ENCODE results near the gene SNX21. TPM values are rescaled to one million over a fixed set of nuclear protein-coding genes. Genes with fewer than 3 reads are reported as not detected.

SNX21 gene
- total and polyA plus RNA-seq, 9 of the 15 experiments (the other 6 are each of a cell fraction or from before 2014, with no cell fraction given), result 0.10 to 1.2 (median 0.42) TPM

DNA sequence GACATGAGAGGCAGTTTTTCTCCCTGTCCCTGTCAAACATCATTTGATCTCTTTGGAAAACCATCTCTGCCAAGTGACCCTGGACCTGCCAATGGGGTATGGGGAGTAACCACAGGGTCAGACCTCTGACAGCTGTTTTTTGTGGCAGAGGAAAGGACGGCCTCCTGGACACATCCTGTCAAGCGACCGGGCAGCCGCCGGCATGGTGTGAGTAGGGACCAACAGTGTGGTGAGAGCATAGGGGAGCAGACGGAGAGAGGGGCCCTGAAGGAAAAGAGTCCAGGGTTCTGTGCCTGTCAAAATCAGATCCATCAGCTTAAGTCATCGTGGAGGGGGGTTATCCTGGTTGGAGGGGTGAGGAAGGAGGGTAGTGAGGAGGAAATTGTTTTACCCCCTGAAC, 31.7 kb upstream of the SNX21 start (continued):
- TF ChIP-seq RERE (CRISPR knock-in tag; IDR thresholded peaks at IDR 0.05; ENCODE audit: borderline replicate concordance) (no peak), AFF4 (CRISPR knock-in tag; IDR thresholded peaks at IDR 0.05) (no peak), ID3 (CRISPR knock-in tag; IDR thresholded peaks at IDR 0.05) (no peak), ID3 (tag; IDR thresholded peaks at IDR 0.05) (no peak), KLF6 (CRISPR knock-in tag; IDR thresholded peaks at IDR 0.05; ENCODE audit: borderline replicate concordance) (no peak), ZBTB8A (IDR thresholded peaks at IDR 0.05; ENCODE audit: partially characterized antibody) (no peak)
- TF ChIP-seq, protein P1, sequence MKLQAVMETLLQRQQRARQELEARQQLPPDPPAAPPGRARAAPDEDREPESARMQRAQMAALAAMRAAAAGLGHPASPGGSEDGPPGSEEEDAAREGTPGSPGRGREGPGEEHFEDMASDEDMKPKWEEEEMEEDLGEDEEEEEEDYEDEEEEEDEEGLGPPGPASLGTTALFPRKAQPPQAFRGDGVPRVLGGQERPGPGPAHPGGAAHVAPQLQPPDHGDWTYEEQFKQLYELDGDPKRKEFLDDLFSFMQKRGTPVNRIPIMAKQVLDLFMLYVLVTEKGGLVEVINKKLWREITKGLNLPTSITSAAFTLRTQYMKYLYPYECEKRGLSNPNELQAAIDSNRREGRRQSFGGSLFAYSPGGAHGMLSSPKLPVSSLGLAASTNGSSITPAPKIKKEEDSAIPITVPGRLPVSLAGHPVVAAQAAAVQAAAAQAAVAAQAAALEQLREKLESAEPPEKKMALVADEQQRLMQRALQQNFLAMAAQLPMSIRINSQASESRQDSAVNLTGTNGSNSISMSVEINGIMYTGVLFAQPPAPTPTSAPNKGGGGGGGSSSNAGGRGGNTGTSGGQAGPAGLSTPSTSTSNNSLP (IDR thresholded peaks at IDR 0.05; ENCODE audit: borderline replicate concordance, low read depth, low read length), result no peak
